ENCODE measurements around the gene UQCR11. TPM values are rescaled to one million over a fixed set of nuclear protein-coding genes. Genes with fewer than 3 reads are reported as not detected.

The UQCR11 gene
- total and polyA plus RNA-seq, 8 donors, result 32.2 to 659 (median 153) TPM

DNA sequence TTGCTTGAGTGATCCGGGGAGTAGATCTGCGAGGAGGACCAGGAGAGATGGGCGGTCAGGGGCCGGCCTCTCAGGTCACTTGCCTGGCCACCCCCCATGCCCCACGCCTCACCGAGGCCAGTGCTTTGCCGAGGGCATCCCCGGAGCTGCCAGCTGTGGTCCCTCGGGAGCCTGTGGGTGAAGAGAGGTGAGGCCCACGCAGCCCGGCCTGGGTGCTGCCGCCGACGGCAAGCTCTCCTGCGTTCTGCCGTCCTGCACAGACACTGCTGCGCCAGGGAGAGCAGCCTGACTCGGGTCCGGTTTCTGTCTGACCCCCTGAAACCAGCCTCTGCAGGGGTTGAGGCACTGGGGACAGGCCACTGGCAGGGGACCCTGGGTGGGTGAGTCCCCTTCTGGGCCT, 15.8 kb upstream of the UQCR11 start:
- peaks cover 32 to 97% (median 89%) of the 10 kb centered on the region in 4 donors for H3K36me3 ChIP-seq
- no peak overlapping the region for H3K4me3 ChIP-seq
- intact Hi-C loops (cut with DNase I; ENCODE audit: low total_unique reads), result no loop called here
- H3K4me1 ChIP-seq, result peaks cover 0 to 5% (median 0%) of the 10 kb centered on the region in 4 donors
- DNase-seq, result no peak
- WGBS, 5 donors, result 91 to 100% (median 93%) methylated on average over 4 to 19 of the region's 19 CpGs
- no peaks in the 10 kb centered on the region for H3K27me3 ChIP-seq
- no peak for TF ChIP-seq EP300 (IDR thresholded peaks at IDR 0.05)
- TF ChIP-seq, protein P1, sequence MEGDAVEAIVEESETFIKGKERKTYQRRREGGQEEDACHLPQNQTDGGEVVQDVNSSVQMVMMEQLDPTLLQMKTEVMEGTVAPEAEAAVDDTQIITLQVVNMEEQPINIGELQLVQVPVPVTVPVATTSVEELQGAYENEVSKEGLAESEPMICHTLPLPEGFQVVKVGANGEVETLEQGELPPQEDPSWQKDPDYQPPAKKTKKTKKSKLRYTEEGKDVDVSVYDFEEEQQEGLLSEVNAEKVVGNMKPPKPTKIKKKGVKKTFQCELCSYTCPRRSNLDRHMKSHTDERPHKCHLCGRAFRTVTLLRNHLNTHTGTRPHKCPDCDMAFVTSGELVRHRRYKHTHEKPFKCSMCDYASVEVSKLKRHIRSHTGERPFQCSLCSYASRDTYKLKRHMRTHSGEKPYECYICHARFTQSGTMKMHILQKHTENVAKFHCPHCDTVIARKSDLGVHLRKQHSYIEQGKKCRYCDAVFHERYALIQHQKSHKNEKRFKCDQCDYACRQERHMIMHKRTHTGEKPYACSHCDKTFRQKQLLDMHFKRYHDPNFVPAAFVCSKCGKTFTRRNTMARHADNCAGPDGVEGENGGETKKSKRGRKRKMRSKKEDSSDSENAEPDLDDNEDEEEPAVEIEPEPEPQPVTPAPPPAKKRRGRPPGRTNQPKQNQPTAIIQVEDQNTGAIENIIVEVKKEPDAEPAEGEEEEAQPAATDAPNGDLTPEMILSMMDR (IDR thresholded peaks at IDR 0.05), result no peak
- TF ChIP-seq POLR2AphosphoS5 (IDR thresholded peaks at IDR 0.05), result no peak
- TF ChIP-seq POLR2A (IDR thresholded peaks at IDR 0.05), result no peak
- no peak overlapping the region for H3K27ac ChIP-seq
- H3K9me3 ChIP-seq, result no peaks in the 10 kb centered on the region

DNA sequence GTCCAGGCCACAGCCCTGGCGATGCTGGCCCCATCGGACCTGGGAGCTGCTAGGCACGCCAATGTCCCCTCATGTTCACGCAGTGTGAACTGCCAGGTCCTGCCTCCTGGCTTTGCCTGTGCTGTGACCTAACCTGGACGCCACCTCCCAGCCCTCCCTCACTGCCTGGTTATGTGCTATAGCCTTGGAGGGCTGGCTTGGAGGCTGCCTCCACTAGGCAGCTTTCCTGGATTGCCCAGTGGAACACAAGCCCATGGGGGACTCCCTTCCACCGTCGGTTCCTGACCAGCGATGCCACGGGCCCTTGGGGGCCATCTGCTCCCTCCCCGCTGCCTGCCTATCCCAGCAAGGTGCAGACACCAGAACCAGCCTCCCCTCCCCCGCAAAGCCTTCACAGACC, 15.2 kb upstream of the UQCR11 start:
- peaks cover 0 to 5% (median 0%) of the 10 kb centered on the region in 4 donors for H3K4me1 ChIP-seq
- no peaks in the 10 kb centered on the region for H3K9me3 ChIP-seq
- no peak for DNase-seq
- H3K36me3 ChIP-seq, result peaks cover 37 to 97% (median 89%) of the 10 kb centered on the region in 4 donors
- H3K4me3 ChIP-seq, result no peak overlapping the region
- H3K27me3 ChIP-seq, result no peaks in the 10 kb centered on the region
- WGBS, 5 donors, result 87 to 93% (median 91%) methylated on average over 6 to 11 of the region's 11 CpGs
- no peak for TF ChIP-seq POLR2AphosphoS5 (IDR thresholded peaks at IDR 0.05)
- TF ChIP-seq EP300 (IDR thresholded peaks at IDR 0.05), result no peak
- TF ChIP-seq, protein P1 (IDR thresholded peaks at IDR 0.05), result no peak
- intact Hi-C loops (cut with DNase I; ENCODE audit: low total_unique reads), result no loop called here
- no peak overlapping the region for H3K27ac ChIP-seq

DNA sequence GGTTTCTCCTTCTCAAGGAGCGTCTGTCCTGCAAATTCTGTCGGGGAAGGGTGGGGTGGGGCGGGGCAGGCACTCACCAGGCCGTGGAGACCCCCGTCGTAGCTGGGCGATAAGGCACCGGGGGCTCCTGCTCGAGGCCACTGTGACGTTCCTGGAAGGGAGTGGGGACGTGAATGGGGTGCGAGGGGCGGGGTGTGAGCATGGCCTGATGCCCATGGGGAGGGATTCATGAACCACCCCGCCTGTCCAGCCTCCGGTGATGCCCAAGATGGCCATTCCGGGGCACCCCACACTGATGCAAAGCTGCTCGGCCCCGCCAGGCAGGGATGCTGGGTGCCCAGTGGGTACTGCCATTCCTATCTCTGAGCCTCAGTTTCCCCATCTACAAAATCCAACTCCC, 14.4 kb upstream of the UQCR11 start:
- H3K27ac ChIP-seq, result no peak overlapping the region
- no peaks in the 10 kb centered on the region for H3K9me3 ChIP-seq
- WGBS, 5 donors, result 82 to 88% (median 87%) methylated on average over 18 of the region's 18 CpGs
- no peak for DNase-seq
- H3K27me3 ChIP-seq, result no peaks in the 10 kb centered on the region
- intact Hi-C loops (cut with DNase I; ENCODE audit: low total_unique reads), result no loop called here
- TF ChIP-seq, protein P1 (IDR thresholded peaks at IDR 0.05), result no peak
- TF ChIP-seq EP300 (IDR thresholded peaks at IDR 0.05) (no peak), POLR2AphosphoS5 (IDR thresholded peaks at IDR 0.05) (no peak), POLR2A (IDR thresholded peaks at IDR 0.05) (no peak)
- H3K36me3 ChIP-seq, result peaks cover 44 to 98% (median 89%) of the 10 kb centered on the region in 4 donors
- no peak overlapping the region for H3K4me3 ChIP-seq
- H3K4me1 ChIP-seq, result peaks cover 0 to 5% (median 0%) of the 10 kb centered on the region in 4 donors

DNA sequence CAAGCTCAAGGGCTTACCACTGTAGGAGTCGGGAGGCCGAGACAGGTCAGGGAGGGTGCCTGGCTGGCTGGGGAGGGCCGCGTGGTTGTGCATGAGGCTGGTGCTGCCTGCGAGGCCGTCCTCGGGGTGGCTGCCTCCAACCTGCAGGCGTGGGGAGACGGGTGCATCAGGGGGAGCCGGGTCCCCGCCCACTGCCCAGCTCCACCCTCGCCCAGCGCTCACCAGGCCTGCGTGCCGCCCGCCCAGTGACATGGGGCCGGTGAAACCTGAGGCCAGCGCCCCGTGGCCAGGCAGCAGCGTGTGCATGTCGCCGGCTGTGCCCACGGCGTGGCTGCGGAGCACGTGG, 13.8 kb upstream of the UQCR11 start:
- no peak for TF ChIP-seq EP300 (IDR thresholded peaks at IDR 0.05)
- Histone ChIP-seq H3K27ac (no peak overlapping the region), H3K9me3 (no peaks in the 10 kb centered on the region), H3K36me3 (peaks cover 51 to 99% (median 92%) of the 10 kb centered on the region in 4 donors), H3K27me3 (no peaks in the 10 kb centered on the region), H3K4me3 (no peak overlapping the region), H3K4me1 (peaks cover 0 to 5% (median 0%) of the 10 kb centered on the region in 4 donors)
- 86 to 93% (median 91%) methylated on average over 2 to 26 of the region's 26 CpGs for WGBS, 5 donors
- DNase-seq, result no peak
- intact Hi-C loops (cut with DNase I; ENCODE audit: low total_unique reads), result no loop called here

DNA sequence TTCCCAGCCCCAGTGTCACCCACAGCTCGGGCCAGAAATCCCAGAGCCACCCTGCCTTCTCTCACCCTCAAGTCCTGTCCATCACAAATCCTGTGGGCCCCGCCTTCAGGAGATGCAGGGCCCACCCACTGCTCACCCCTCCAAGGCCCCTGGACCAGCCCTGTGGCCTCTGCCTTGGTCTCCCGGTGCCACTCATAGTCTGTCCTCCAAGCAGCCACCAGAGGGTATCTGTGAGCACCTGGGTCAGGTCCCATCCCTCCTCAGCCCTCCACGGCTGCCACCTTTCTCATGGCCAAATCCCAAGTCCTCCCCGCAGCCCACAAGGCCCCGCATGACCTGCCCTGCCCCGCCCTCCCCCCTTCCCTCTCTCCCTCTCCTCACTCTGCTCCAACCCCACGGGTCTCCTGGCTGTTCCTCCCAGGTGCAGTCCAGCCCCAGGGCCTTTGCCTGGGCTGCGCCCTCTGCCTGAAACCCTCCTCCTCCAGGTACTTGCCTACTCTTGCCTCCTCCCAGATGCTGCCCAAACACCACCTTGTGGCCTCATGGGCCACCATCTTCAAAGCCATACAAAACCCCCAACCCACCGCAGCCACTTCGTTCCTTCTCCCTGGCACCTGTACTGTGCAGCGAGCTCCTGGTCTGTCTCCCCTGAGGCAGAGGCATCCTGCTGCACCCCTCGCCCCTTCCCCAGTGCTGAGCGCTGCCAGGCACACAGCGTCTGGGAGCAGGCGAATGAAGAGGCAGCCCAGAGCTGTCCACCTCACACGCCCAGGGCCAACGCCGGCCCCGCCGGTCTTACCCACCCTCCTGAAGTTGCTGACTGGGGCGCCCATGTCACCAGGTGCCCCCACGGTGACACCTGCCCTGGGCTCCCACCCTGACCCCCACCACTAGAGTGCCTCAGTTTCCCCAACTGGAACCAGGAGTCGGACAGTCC, 13.2 kb upstream of the UQCR11 start:
- peaks cover 48 to 99% (median 92%) of the 10 kb centered on the region in 4 donors for H3K36me3 ChIP-seq

More for the DNA sequence above, 13.2 kb upstream of the UQCR11 start:
- peak; percentile 39 to 68 for DNase-seq
- intact Hi-C loops (cut with DNase I; ENCODE audit: low total_unique reads), result no loop called here
- TF ChIP-seq, protein P1 (IDR thresholded peaks at IDR 0.05), result peak in 4 of 7 experiments; percentile 8 to 28 (median 20)
- TF ChIP-seq POLR2AphosphoS5 (IDR thresholded peaks at IDR 0.05), result no peak
- peak overlapping the region in 2 of 5 donors; percentile 5 to 13 for H3K27ac ChIP-seq
- 70 to 81% (median 79%) methylated on average over 17 to 24 of the region's 24 CpGs for WGBS, 5 donors
- no peaks in the 10 kb centered on the region for H3K9me3 ChIP-seq
- no peaks in the 10 kb centered on the region for H3K27me3 ChIP-seq
- H3K4me1 ChIP-seq, result peaks cover 0 to 5% (median 0%) of the 10 kb centered on the region in 4 donors
- no peak overlapping the region for H3K4me3 ChIP-seq

Data from stomach (tissue), 9 donors.